DND-41 (cell line): ENCODE measurements around the gene RORC.

Source experiments
- CTCF ChIP-seq: IDR thresholded peaks from 2 replicates; pipeline ENCODE4 v1.5.1; 2012; ENCODE audit warnings: borderline replicate concordance, low read length, moderate library complexity, mild to moderate bottlenecking; ENCODE audit not compliant: poor library complexity, severe bottlenecking; ENCODE audit errors: extremely low read depth
- EZH2 ChIP-seq: IDR thresholded peaks from 3 replicates; pipeline ENCODE4 v1.6.1; 2012; ENCODE audit warnings: borderline replicate concordance, low read depth, mild to moderate bottlenecking, moderate library complexity, low read length, inconsistent platforms; ENCODE audit not compliant: severe bottlenecking

- TF ChIP-seq CTCF (no peak), EZH2 (no peak)
Observed at GRCh38 chr1:151756291-151756690, 75.3 kb downstream of the RORC start.
